ENCODE measurements around the gene MYO3B. TPM values are rescaled to one million over a fixed set of nuclear protein-coding genes. Genes with fewer than 3 reads are reported as not detected.

Gene MYO3B
- total RNA-seq, 1 experiment from 2014 or later: 0.63 TPM

DNA sequence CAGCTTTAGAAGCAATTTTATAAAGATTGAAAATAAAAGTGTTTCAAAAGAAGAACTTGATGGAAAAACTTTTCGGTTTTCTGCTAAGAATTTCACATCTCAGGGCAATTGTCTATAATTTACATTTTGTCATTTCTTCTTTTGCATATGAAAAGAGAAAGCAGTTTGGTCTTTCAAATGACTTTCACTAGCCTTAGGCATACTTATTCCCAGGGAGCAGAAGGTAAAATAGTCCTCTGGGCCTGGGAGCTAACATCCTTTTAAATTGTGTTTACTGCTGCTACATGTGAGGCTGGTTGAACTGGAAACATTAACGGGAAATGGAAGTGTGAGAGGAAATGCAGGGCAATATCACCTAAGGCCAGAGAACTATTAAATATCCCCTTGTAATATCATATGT is 37.1 kb downstream of the MYO3B start:
- Mint-ChIP-seq H3K4me1 (peaks cover 59 to 72% of the 10 kb centered on the region in 2 experiments), H3K27me3 (ENCODE audit: low read depth) (no peaks in the 10 kb centered on the region), H3K36me3 (ENCODE audit: insufficient read depth in 1 of 3, low read depth in 3 of 3) (peaks cover 3 to 16% (median 3%) of the 10 kb centered on the region in 3 experiments; a peak in 6 of 7 replicates), H3K4me3 (peak overlapping the region in 1 of 2 experiments; percentile 45; a peak in 3 of 5 replicates), H3K9me3 (peaks cover 2 to 7% of the 10 kb centered on the region in 2 experiments; a peak in 3 of 5 replicates), H3K27ac (peak overlapping the region; percentile 42 to 98 (median 98))
- Histone ChIP-seq H3K14ac (ENCODE audit: insufficient read depth, low read length) (no peak overlapping the region), H2BK12ac (ENCODE audit: insufficient read length, low read depth, low read length) (no peak overlapping the region), H3K4ac (ENCODE audit: low read depth, low read length) (no peak overlapping the region), H3K56ac (ENCODE audit: insufficient read length, low read depth, low read length) (no peak overlapping the region), H4K20me1 (ENCODE audit: control insufficient read depth, insufficient read depth, insufficient read length) (no peaks in the 10 kb centered on the region), H3K4me1 (ENCODE audit: insufficient read depth, low read length) (peaks cover 9% of the 10 kb centered on the region; the same call in 1 of the 2 replicates), H3K79me2 (ENCODE audit: insufficient read depth, low read length) (no peaks in the 10 kb centered on the region), H2AK5ac (ENCODE audit: insufficient read length, low read length) (no peak overlapping the region), H2BK5ac (ENCODE audit: insufficient read length, low read length) (no peak overlapping the region), H2BK15ac (ENCODE audit: low read depth, low read length) (no peak overlapping the region), H3K79me1 (ENCODE audit: insufficient read depth, low read depth, low read length, poor library complexity, severe bottlenecking) (no peaks in the 10 kb centered on the region), H3K23me2 (ENCODE audit: insufficient read length, low read depth, low read length, poor library complexity, severe bottlenecking) (no peaks in the 10 kb centered on the region), H2BK120ac (ENCODE audit: low read depth, low read length, poor library complexity, severe bottlenecking) (no peak overlapping the region), H4K91ac (ENCODE audit: insufficient read length, low read depth, low read length) (no peak overlapping the region), H3K27ac (ENCODE audit: insufficient read length, low read depth, low read length) (peak overlapping the region; percentile 95), H2BK20ac (ENCODE audit: low read depth, low read length, poor library complexity, severe bottlenecking) (no peak overlapping the region), H4K5ac (ENCODE audit: insufficient read length, low read depth, low read length) (no peak overlapping the region), H3K23ac (ENCODE audit: insufficient read length, low read depth, low read length) (no peak overlapping the region), H3K18ac (ENCODE audit: insufficient read length, low read depth, low read length) (no peak overlapping the region), H3K4me2 (ENCODE audit: insufficient read depth, insufficient read length, low read length) (peak overlapping the region; percentile 53), H3K9me3 (ENCODE audit: control insufficient read depth, low read depth, low read length) (no peaks in the 10 kb centered on the region), H3T11ph (ENCODE audit: low read length) (no peak overlapping the region), H4K8ac (replicated peaks; ENCODE audit: insufficient read length, low read depth, low read length) (no peak overlapping the region), H2AFZ (ENCODE audit: low read length) (no peak overlapping the region), H3K27me3 (ENCODE audit: insufficient read depth, low read length) (no peaks in the 10 kb centered on the region), H3K9ac (ENCODE audit: extremely low read depth, insufficient read length, low read length) (no peak overlapping the region)
- no peak for DNase-seq
- TF ChIP-seq, protein P1, sequence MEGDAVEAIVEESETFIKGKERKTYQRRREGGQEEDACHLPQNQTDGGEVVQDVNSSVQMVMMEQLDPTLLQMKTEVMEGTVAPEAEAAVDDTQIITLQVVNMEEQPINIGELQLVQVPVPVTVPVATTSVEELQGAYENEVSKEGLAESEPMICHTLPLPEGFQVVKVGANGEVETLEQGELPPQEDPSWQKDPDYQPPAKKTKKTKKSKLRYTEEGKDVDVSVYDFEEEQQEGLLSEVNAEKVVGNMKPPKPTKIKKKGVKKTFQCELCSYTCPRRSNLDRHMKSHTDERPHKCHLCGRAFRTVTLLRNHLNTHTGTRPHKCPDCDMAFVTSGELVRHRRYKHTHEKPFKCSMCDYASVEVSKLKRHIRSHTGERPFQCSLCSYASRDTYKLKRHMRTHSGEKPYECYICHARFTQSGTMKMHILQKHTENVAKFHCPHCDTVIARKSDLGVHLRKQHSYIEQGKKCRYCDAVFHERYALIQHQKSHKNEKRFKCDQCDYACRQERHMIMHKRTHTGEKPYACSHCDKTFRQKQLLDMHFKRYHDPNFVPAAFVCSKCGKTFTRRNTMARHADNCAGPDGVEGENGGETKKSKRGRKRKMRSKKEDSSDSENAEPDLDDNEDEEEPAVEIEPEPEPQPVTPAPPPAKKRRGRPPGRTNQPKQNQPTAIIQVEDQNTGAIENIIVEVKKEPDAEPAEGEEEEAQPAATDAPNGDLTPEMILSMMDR (conservative IDR thresholded peaks at IDR 0.05): no peak
- WGBS (ENCODE audit: extremely low coverage, insufficient read length, low lambda C conversion rate): no CpG with 5 or more reads among the region's 2 CpGs

Measured in H9 (cell line).